ENCODE results near the gene TACC2.
A peak's percentile ranks its signal among the peaks of the same experiment; 100 is the strongest.
"Not testable (repeated sequence)": the region's sequence is repeated elsewhere in the genome, so short reads cannot be mapped to it uniquely, and the experiment has no call there.

The TACC2 gene

DNA sequence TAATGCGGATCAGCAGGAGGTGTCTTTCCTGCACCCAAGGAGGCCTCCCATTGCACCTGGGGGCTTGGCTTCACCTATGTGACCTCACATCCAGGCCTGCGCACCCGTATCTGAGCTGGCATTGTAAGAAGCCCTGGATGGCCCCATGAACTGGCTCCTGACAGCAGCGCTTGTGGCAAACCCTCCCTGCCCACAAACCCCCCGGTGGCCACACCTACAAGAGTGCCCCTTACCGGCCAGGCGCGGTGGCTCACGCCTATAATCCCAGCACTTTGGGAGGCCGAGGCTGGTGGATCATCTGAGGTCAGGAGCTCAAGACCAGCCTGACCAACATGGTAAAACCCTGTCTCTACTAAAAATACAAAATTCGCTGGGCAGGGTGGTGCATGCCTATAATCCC, 107.2 kb downstream of the TACC2 start:
- DNase-seq (ENCODE audit: low read depth): not testable (repeated sequence)

DNA sequence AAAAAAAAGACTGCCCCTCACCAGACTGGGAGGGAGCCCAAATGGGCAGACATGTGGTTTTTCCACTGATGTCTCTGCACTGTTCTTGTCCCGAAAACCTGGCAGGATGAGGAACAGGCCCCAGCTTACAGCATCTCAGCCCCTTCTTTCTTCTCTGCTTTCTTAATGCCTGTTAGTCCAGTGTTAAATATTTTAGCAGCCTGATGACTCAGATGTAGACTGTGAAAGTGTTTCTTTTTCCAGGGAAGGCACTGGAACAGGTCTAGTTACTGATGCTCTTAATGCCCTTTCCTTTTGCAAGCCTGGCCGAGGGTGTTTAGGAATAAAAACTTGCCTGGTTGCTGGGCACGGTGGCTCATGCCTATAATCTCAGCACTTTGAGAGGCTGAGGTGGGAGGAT, 107.7 kb downstream of the TACC2 start:
- no peak for DNase-seq (ENCODE audit: low read depth)

DNA sequence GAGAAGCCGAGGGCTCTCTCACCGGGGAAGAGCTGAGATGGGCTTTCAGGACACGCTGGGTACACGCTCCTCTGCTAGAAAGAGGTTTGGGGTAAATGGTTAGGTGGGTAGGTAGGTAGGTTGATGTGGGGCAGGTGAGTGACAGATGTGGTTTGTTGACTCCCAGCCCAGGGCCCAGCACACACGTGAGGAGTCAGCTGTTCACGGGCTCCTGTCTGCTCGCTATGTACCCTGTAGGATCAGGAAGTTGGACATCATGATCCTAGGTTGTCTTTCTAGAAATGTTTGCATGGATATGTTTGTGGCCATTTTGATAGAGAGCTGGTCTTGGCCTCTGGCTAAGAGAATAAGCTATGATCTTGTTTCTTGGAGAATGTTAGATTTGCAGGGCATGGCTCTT, 109.0 kb downstream of the TACC2 start:
- no peak for DNase-seq (ENCODE audit: low read depth)

DNA sequence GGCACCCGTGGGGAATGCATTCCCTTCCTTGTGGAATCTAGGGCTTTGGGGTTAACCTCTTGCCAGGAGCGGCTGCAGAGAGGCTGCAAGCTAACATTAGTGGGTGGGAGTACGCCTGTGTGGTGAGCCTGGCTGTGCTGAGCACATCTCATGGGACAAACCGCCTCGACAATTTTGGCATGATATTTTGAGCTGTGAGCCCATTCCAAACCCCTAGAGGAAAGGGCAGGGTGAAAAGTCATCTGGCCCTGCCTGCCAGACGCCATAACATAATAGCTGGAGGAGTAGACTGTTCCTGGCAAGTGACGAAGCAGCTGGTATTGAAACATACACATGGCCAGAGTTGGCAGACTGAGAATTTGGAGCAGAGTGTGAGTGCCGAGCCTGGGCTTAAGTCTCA, 110.0 kb downstream of the TACC2 start:
- DNase-seq (ENCODE audit: low read depth): no peak

- no peak for DNase-seq (ENCODE audit: low read depth)
Observed at GRCh38 chr10:122099562-122099961, 110.6 kb downstream of the TACC2 start.

DNA sequence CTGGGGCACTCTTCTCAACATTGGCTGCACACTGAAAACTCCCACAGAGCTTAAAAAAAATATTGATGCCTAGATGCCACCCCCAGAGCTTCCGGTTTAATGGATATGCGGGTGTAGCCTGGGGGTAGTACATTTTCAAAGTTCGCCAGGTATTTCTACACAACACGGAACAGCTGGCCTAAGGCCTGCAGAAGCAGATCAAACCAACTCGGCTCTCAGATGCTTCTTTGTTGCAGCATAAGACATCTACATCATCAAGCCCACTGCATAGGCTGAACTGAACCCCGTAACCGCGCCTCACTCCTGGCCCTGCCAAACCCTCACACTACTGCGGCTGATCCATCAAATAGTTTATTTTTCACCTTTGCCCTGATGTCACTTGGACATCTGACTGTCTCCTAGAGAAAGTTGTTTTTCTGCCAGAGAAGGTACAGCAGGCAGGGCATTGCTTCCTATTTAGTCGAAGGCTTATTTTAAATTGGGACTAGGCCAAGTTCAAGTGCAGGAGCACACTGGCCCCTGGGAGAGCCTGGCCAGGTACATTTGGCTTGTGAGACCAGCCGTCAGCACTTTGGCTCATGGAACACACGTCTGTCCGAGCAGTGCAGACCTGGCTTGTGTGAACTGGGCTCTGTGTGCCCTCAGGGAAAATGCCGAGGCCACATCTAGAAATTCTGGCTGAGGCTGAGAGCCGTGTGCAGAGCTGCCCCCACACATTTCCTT, 113.3 kb downstream of the TACC2 start:
- DNase-seq (ENCODE audit: low read depth): no peak

GRCh38 chr10:122102869-122103525, 114.0 kb downstream of the TACC2 start:
- no peak for DNase-seq (ENCODE audit: low read depth)

GRCh38 chr10:122103592-122103991, 114.6 kb downstream of the TACC2 start:
- no peak for DNase-seq (ENCODE audit: low read depth)

DNA sequence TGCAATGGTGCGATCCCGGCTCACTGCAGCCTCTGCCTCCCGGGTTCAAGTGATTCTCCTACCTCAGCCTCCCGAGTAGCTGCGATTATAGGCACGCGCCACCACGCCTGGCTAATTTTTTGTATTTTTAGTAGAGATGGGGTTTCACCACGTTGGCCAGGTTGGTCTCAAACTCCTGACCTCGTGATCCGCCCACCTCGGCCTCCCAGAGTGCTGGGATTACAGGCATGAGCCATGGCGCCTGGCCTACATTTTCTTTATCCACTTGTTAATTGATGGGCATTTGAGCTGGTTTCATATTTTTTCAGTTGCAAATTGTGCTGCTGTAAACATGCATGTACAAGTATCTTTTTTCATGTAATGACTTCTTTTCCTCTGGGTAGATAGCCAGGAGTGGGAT, 119.8 kb downstream of the TACC2 start:
- not testable (repeated sequence) for DNase-seq (ENCODE audit: low read depth)

GRCh38 chr10:122112021-122112616, 123.2 kb downstream of the TACC2 start:
- DNase-seq (ENCODE audit: low read depth): no peak

DNA sequence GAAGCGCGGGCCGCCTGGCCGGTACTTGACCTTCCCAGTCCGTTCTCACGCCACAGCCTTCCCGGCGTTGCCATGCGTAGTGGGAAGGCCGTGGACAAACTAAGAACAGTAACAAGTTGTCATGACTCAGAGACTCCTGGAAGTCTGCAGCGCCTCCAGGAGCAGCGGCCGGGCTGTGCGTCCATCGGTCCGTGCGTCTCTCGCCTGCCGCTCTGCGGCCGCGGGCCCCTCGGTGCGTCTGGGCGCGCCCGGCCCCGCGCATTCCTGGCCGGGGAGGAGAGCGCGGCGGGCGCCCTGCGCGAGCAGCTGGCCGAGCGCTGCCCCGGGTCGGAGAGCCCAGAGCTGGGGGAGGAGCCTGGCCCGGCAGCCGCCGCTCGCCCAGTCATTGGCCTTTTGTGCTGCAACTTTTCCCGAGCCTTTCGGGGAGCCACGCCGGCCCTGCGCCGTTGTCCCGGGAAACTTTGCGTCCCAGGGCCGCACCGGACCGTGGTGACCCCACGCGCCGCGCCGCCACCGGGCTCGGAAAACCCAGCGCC, 123.7 kb downstream of the TACC2 start:
- peak; percentile 92 for DNase-seq (ENCODE audit: low read depth)

DNA sequence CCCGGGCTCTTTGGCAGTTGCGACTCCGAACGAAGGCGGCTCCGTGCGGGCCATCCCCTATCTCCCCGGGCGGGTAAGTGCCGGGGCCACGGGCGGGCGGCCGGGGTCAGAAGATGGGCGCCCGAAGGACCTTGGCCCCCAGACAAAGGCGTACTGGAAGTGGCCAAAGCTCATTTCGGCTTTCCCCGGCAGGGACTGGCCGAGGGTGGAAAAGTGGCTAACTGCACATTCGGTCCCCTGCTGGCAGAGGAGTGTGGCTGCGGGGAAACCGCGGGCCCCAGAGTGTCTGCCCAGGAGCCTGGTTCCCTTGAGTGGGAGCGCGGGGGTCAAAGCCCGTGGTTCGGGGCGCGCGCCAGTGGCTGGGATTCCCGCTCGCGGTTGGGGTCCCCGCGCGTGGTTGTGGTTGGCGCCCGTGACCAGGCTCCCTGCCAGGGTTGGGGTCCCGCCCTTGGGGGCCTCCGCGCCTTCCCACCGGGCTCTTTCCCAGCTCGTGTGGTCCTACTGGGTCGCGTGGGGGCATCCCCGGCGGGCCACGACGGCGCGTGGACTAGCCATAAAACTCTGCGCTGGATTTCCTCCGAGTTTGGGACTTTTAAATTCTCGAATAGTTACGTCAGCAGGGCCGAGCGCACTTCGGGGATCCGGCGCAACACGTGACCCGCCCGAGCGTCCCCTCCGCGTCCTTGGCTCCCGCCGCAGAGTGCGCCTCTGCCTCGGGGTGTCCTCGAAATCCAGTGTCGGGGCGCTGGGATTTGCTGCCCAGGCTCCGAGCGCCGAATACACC, 124.4 kb downstream of the TACC2 start:
- peak; percentile 49 for DNase-seq (ENCODE audit: low read depth)

DNA sequence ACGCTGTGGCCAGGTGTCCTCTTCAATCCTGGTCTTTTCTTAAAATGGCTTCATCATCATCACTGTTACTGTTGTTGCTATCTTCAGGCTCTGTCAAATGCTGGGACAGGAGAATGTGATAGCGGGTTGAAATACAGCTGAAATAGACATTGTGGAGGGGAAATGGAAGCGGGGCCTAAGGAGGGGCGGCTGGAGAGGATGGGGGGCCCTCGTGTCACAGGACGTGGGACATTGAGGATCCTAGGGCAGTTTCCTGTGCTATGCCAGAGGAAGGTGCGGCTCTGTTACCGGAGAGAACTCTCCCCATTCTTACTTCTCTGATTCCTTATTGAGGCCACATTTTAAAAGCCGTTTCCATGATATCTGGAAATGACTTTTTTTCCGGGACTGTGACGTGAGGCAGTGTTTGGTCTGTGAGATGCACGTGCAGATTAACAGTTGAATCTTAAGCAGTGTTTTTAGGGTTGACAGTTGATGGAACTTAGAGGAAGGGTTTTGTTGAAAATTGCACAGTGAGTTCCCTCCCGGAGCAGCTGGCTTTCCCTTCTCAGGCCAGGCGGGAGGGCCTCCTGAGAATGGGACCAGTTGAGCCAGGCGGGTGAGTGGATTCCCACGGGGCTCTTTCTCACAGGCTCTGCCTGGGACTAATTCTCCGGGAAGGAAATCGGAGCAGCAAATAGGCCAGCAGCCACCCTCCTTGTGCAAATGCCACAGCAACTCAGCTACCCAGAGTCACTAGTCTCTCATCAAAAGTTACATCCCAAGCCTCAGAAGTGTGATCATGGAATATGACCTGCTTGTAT, 125.2 kb downstream of the TACC2 start:
- DNase-seq (ENCODE audit: low read depth): no peak

DNA sequence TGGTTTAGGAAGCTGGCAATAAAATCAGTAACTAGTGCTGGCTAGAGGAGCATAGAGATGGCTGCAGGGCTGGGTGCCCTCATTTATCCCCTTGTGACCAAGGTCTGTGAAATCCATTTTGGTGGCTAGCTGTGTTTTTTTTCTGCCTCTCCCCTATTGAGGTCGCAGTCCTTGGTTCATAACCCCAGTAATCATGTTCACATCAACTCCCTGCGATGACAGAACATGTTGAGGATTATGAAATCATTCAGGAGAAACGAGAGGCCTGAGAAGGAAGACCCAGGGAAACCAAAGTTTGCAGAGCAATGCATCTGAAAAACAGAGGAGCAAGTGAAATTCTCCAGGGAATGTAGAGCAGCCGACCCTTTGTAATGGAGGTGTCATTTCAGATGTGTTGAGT, 126.9 kb downstream of the TACC2 start:
- DNase-seq (ENCODE audit: low read depth): no peak

DNA sequence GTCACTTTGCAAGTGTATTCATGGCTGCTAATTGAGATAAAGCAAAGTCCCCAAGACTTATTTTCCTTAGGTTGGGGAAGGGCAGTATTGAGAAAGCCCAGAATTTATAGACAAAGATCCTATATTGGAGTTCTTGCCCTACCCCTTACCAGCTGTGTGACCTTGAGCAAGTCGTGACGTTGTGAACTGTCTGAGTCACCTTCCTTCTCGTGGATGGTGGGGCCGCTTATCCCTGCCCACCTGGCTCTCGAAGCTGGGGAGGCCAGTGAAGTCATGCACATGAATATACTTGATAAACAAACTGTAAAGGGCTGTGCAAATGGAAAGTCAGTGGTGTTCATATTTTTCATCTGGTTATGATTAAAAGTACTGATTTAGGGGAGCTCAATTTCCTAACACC, 127.4 kb downstream of the TACC2 start:
- no peak for DNase-seq (ENCODE audit: low read depth)

GRCh38 chr10:122117475-122117874, 128.5 kb downstream of the TACC2 start:
- no peak for DNase-seq (ENCODE audit: low read depth)

DNA sequence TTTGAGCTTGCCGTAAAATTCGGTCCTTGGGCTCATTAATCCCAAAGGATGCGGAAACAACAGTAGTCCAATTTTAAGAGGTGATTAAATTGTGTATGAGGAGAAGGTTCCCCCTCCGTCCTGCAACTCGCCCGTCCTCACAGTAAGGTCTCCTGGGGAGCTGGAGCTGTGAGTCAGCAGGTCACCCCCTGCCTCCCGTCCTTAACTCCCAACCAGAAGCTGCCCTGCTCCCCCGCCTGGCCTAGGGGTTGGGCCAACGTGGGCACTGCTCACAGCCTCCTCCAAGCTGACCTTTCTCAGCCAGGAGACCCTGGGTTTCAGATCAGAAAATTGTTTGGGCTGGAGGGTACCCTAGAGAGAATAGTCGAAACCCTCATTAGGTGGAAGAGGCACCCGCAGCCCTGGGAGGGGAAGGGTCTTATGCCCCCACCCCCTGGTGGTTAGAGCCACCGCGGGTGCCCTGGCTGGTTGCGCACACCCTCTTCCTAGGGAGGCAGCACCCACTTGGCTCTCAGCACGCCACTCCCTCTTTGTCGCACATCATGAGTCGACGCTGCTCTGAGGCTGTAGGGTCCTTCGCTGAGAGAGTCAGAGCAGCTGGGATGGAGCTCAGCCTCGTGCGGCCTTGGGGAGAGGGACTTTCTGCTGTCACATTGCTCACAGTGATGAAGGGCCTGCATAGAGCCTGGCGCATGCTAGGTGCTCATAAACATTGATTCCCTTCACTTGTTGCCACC, 131.2 kb downstream of the TACC2 start:
- no peak for DNase-seq (ENCODE audit: low read depth)

GRCh38 chr10:122121059-122121458, 132.1 kb downstream of the TACC2 start:
- no peak for DNase-seq (ENCODE audit: low read depth)

DNA sequence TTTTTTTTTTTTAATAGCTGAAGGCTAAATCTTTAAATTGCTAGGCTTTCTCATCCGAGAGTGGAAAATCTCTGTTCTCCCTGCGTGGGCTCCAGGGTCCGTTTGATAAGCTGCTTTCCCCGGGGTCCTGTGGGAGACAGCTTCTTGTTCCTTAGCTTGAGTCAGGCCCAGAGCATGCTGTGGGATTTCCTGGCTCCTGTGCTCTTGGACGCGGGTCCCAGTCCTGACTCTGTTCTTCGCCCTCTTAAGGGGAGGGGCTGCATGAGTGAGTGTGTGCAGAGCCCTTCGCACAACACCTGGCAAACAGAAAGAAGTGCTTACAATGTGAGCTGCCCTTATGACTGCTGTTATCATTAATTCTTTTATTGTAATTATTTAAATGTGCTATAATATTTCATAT, 133.5 kb downstream of the TACC2 start:
- no peak for DNase-seq (ENCODE audit: low read depth)

DNA sequence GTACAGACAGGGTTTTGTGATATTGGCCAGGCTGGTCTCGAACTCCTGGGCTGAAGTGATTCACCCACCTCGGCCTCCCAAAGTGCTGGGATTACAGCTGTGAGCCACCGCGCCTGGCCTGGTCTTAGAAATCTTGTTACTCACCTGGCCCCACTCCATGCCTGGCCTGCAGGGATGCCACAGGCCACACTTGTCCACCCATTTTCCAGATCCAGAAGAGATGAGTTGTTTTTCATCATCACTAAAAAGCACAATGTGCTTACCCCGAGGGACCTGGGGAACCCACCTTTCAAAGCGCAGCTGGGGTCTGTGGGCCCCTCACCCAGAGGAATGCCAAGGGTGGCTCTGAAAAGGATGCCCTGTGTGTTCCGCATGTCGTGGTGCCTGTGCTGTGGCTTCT, 134.2 kb downstream of the TACC2 start:
- no peak for DNase-seq (ENCODE audit: low read depth)

DNA sequence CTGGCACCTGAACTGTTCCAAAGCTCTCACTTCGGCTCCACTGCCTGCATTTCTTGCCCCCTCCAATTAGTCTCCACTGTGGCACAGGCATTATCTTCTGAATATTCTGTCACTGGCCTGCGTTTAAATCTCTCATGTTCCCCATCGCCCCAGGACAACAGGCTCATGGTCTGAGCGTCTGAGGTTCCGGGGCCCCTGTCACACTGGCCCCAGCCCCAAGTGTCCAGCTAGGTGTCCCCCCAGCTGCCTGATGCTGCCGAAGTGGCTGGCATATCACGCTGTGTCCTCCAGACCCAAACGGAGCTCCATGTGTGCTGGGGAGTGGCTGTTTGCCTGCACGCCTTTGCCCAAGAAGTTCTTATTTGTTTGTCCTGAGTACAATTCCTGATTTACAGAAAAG, 135.4 kb downstream of the TACC2 start:
- no peak for DNase-seq (ENCODE audit: low read depth)
